ENCODE measurements around the gene C4A.

Gene C4A

GRCh38 chr6:32050562-32050961, 68.7 kb downstream of the C4A start:
- DNase-seq (ENCODE audit: low read depth), result no peak
